GM19025 (cell line): ENCODE data around the gene COMMD10.
A peak's percentile ranks its signal among the peaks of the same experiment; 100 is the strongest.
"Not testable (repeated sequence)": the region's sequence is repeated elsewhere in the genome, so short reads cannot be mapped to it uniquely, and the experiment has no call there.

Experiments
- ATAC-seq: cut with Tn5 transposase; IDR thresholded peaks from one replicate; pipeline ENCODE4 v1.9.1; 2021; ENCODE audit warnings: mild to moderate bottlenecking, low read depth, moderate library complexity; ENCODE audit not compliant: unreplicated experiment

The COMMD10 gene

DNA sequence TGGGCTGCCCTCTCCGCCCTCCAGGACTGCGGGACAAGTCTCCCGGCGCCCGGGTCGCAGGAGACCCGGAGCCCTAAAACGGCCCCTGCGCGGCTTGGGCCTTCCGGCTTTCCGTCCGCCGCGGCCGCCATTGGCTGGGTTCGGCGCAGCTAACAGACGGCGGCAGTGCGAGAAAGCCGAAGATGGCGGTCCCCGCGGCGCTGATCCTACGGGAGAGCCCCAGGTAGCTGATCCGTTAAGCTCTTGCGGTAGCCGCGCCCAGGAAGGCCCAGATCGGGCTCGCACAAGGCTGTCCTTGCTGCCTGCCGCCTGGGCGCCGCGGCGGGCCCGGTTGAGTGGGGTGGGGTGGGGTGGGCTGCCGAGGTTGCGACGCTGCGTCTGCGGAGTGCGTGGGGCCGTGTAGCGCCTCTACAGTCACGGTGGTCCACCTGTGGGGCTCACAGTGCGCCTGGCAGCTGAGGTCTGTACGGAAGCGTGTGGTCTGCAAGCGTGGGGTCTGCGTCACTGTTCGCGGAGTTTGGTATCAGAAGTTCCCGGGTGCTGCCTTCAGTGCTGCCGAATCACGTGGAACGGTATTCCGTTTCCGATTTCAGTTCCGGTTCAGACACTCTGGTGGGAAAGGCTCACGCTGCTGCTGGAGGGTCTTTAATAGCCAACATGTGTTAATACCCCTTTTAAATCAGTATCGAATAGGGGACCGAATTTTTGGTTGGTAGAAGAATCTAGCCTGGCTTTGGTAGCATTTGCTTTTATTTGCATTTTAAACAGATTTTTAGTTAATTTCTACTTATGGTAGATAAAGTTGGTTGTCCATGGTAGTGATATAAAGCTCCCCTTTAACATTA, at the start of gene COMMD10:
Gene COMMD10 (plus strand): TSS at position 155 of the 845 bp plus-strand sequence.
- ATAC-seq: peak; percentile 81

DNA sequence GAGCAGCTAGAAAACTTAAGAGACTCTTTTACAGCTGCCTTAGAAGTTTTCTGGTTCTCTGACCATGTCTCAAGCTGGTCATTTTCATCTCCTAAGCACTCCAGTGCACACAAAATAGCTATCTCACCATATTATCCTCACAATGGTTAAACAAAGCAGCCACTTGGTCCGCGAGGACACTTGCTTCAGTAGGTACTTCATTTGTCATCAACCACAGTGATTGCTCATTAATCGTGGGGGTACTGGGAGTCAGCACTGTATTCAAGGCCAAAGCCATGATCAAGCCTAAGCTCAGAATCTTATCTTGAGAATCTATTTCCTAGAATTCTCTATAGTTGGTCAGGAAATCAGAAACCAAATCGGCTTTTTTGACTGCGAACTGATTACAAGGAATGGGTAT, 49.7 kb upstream of the COMMD10 start:
- ATAC-seq: no peak

DNA sequence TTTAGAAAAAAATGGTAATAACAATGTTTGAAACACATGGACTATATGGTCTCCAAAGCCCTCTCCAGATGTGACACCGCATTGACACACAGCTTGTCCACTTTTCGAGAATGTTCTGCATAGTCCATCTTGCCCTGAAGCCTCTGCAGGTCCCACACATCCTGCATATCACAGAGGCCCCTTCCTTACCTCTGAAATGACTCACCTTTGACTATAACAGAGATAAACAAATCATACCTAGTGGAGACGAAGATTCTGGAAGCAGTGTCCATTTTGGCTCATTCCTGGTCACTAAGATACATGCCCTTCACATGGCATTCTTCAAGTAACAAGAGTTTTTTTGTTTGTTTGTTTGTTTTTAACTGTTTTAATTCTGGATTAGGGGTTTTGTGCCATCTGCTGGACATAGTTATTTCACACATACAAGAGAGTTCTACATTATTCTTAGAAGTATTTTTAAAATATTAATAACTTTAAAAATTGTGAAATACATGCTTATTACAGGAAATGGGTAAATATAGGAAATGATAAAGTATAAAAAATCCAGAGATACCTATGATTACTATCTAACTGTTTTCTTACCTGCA, 47.5 kb upstream of the COMMD10 start:
- no peak for ATAC-seq

DNA sequence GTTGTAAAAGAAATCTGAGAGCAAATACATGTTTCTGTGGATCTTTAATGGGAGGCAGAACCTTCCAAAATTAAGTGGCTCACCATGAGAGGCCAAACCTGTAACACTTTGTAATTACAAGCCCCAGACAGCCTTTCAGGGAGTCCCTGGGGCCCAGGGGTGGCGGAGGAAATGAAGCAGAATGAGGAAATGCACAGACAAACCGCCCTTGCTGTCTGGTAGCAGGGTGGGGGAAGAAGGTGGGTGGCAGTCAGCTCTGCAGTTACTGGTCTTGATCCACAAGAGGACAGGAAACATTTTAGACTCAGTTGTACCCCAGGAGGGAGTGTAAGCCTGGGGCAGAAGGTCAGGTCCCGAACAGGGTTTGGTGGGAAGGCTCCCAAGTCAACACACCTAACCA, 46.0 kb upstream of the COMMD10 start:
- peak; percentile 71 for ATAC-seq

DNA sequence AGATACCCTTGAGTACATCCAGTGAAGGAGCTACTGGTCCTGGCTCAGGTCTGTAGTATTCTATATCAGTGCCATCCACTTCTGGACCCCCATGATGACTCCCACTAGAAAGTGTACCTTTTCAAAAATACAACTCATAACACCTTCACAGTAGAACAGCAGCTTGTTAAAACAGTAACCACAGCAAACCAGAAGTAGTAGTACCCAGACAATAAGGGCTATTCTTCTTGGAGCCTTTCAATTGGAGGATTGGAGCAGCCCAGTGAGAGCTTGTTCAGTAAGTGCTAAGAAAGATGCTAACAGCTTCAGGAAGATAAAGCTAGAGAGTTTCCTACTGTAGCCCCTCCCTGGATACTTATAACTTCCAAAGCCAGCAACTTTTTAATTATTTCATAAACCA, 42.5 kb upstream of the COMMD10 start:
- no peak for ATAC-seq

DNA sequence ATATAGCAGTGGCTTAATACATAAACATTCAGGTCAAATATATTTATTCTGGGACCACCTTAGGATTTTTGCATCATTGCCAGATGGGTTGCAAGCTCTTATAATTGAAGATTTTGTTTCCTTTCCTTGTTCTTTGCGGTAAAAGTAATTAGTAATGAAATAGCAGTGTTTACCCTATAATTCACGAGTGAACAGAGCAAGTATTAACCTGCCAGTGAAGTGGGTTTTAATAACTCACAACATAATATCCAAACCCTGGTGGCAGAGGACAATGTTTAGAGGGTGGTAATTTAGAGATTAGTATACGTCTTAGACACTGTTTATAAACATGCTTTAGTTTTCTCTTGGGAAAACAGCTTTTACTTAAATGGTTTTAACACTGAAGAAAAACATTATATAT, 40.8 kb upstream of the COMMD10 start:
- ATAC-seq: no peak

DNA sequence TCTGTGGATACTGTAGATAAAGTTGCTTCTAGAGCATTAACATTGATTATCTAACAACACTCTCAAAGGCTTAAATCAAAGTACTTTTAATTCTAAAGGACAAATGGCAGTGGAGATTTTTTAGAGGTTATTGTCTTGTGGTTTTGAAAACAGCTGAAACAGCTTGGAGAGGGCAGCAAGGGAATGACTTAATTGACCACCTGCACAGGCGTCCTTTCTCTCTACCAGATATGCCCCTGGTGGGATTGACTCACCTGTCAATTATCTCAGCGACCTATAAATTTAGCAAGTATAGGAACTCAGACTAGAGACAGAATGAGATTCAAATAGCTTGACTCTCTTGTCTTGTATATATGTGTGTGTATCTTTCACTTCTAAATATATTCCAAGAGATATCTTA, 39.0 kb upstream of the COMMD10 start:
- ATAC-seq: no peak

DNA sequence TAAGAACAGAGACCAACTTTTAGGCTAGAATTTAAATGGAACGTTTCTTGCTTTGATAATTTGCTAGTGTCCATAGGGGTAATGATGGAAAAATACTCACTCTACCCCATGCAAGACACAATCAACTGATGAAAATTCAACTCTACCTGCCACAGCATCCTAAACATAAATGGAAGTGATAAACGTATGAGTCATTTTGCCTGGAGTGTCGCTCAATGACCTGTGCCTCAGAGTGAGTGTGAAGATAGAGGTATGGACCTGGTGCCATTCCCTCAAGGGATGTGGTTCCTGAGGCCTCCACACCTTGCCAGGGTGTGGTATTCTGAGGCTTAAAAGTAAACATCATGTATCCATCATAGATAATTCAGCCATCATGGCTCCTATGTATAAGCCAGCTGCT, 38.6 kb upstream of the COMMD10 start:
- ATAC-seq: no peak

DNA sequence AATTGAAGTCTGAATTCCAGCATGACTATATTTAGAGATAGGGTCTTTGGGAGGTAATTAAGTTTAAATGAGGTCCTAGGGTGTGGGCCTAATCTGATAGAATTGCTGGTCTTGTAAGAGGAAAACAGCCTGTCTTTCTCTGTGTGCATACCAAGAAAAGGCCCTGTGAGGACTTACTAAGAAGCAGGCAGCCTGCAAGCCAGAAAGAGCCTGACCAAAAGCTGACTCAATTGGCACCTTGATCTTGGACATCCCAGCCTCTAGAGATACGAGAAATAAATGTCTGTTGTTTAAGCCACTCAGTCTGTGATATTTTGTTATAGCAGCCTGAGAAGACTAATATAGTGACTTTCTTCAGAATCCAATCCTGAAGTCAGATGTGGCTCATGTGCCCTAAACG, 38.0 kb upstream of the COMMD10 start:
- ATAC-seq: no peak

DNA sequence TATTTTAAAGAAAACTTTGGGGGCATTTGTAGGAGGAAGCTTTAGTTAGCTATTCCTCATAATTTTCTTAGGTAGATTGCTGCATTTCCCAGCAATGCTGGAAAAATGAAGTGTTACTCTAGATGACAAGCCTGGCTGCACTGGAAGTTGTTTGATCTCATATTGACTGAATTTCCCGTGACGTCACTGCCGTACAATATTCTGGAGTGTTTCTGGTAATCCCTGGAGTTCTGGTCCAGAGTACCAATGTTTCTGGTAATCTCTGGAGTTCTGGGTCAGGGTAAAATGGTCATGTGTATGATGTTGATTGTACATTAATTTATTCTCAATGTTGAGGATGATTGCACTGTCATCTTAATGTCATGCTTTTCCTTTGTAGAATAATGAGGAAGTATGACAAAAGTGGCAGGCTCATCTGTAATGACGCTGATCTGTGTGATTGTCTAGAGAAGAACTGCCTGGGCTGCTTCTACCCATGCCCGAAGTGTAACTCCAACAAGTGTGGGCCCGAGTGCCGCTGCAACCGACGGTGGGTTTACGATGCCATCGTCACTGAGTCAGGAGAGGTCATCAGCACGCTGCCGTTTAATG, 26.4 kb upstream of the COMMD10 start:
- no peak for ATAC-seq

DNA sequence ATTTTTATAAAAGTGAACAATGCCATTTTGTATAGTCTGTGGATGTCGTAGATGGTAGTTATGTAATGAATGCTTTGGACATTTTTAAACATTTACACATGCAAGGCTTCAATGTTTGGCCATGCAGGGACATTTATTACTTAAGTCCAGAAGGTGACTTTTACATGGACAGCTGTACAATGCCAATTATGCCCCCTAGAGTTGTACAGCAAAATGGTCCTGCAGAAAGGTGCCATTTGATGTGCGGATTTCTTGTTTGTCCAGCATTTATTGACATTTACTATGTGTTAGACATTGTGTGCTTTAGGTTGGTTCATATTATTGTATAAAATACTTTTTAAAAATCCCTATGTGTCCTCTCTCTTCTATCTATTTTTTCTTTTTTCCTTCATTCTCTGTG, 22.5 kb upstream of the COMMD10 start:
- no peak for ATAC-seq

DNA sequence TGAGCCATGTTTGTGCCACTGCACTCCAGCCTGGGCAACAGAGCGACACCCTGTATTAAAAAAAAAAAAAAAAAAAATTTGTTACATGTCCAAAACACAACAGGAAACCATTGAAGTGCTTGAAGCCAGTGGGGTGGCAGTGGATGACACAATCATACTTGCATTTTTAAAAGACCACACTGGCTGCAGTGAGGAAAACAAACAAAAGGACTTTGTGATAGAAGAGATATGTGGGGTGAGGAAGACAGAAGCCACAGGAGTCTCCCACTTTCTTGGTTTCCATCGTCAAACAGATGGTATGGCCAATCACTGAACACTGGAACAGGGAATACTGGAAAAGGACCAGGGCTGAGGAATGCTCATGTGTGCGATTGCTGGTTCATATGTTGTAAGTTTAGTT, 20.9 kb upstream of the COMMD10 start:
- no peak for ATAC-seq

DNA sequence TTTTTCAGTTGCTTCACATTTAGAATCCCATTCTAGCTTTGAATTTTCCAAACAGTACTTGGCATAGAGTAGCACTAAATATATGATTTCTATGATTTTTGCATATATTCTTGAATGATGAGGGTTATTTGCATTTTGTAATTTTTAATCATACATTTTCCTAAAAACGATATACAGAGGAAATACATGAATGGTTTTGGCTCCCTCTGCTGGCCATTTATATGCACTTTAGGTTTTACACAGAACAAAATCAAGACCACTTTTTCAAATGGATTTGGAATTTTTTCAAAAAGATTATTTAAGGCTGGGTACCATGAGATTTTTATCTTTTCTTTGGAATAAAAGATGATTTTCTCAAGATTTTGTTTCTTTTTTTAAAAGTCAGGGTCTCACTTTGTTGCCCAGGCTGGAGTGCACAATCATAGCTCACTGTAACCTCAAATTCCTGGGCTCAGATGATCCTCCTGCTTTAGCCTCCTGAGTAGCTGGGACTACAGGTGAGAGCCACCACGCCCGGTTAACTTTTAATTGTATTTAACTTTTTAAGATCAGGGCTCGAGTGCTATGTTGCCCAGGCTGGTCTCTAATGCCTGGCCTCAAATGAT, 16.7 kb upstream of the COMMD10 start:
- no peak for ATAC-seq

DNA sequence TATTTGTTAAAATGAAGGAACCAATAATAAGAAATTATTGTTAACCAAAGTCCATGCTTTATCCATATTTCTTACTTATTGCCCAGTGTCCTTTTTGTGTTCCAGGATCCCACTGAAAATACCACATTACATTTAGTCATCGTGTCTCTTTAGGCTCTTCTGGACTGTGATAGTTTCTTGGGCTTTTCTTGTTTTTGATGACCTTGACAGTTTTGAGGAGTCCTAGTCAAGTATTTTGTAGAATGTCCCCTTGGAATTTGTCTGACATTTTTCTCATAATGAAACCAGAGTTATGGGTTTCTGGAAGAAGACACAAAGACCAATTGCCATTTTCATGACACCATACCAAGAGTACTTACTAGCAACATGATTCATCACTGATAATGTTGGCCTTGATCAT, 13.6 kb upstream of the COMMD10 start:
- no peak for ATAC-seq

DNA sequence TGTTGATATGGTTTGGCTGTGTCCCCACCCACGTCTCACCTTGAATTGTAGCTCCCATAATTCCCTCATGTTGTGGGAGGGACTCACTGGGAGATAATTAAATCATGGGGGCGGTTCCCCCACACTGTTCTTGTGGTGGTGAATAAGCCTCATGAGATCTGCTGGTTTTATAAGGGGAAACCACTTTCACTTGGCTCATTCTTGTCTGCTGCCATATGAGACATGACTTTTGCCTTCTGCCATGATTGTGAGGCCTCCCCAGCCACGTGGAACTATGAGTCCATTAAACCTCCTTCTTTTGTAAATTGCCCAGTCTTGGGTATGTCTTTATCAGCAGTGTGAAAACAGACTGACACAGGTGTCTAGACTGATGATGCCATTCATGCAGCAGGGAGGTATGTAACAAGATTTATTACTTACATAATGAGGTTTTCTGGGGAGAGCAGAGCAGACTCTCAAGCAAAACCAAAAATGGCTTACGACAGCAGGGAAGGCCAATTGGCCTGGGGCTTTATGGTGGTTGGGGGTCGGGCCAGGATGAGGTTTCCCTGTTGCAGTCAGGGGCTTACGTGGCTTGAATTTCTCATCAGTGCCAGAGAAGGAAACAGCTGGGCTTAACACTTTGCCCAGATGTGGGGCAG, 9.5 kb upstream of the COMMD10 start:
- ATAC-seq: no peak

DNA sequence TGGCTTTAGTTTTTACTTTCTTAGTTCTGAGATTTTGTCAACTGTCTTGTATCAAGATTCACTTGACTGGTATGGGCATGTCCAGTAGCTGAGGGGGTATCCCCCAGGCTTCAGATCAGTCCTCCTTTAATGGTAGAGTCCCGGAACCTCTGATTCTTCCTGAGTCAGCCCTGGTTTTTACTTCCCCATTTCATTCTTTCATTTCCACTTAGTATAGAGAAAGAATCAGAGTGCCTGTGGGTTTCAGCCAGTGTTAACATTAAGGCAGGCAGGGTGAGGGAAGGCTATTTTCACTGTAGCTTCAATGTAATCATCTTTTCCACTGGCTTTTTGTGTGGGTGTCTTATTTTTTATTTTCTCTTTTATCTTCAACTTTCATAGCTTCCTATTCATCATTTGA, 8.3 kb upstream of the COMMD10 start:
- ATAC-seq: peak; percentile 97

DNA sequence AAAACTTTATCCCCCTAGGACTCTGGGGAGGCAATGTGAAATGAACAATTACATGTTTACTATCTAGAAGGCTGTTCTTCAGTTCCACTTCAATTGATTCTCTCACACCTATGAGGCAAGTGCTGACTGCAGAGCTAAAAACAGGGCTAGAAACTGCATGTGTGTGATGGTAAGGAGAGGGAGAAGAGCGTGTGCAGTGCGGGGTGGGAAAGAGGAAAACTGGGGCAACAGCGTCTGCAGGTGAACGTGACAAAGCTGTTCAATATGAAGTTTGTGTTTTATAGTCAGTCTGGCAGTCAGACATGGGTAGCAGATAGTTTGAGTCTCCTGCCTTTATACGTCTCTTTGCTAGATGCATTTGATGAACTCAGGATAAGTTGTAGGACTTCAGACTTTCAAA, 6.6 kb upstream of the COMMD10 start:
- ATAC-seq: no peak

DNA sequence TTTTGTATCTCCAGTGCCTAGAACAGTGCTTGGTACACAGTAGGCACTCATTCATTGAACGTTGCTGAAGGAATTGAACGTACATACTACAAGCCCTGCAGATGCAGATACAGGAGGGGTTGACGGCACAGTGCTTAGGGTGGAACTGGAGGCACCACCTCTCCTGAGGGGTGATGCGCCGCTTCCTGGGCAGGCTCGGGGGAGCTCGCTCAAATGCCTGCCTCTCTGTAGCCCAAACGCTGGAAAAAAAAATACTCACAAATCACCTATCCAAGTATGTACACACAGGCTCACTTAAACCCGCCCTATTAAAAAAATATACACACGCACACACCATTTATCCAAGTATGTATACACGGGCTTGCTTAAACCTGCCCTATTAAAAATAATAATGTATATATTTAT, 536 bp upstream of the COMMD10 start:
- no peak for ATAC-seq

DNA sequence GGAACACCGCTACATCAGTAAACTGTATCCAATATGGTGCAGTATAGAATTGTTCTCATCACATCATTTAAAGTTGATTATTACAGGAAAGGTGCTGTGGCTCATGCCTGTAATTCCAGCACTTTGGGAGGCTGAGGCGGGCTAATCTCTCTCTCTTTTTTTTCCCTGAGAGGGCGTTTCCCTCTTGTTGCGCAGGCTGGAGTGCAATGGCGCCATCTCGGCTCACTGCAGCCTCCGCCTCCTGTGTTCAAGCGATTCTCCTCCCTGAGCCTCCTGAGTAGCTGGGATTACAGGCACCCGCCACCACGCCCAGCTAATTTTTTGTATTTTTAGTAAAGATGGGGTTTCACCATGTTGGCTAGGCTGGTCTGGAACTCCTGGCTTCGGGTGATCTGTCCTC, 1.5 kb downstream of the COMMD10 start:
- ATAC-seq: not testable (repeated sequence)

DNA sequence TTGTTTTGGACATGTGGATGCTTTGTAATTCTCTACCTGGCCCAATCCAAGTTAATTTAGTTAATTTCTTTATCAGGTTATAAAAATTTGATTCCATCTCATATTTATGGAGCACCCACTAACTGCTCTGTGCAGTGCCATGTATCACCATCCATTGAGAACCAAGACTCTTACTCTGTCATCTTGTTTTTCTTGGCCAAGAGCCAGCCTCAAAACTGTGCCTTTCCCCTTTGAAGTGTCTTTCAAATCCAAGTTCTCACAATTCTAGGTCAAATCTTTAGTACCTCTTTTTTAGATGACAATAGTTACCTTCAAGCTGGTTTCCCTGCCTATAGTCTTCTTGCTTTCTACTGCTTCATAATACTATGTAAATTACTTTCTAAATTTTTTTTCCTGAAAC, 3.2 kb downstream of the COMMD10 start:
- ATAC-seq: no peak

DNA sequence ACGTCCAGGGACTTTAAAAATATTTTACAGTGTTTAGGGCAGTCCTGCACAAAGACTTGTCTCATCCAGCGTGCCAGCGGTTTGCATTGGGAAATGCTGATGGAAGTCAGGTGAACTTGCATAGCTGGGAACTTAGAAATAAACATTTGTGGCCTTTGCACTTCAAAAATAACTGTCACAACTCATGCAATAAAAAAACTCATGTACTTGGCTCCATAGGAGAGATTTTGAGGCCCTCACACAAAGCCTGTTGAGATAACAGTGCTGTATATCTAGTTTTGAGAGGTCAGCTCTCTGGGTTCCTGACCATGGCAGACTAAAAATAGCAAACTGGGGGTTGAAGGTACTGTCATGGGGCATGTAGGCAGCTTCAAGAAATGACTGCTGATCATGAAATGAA, 5.5 kb downstream of the COMMD10 start:
- ATAC-seq: no peak
